ENCODE data around the gene HEATR3. TPM values are rescaled to one million over a fixed set of nuclear protein-coding genes. Genes with fewer than 3 reads are reported as not detected.
A peak's percentile ranks its signal among the peaks of the same experiment; 100 is the strongest.

HEATR3 gene
- total and polyA plus RNA-seq, 2 donors (not counting 1 experiment from before 2014, with no cell fraction given) = 18.0 to 21.0 TPM

DNA sequence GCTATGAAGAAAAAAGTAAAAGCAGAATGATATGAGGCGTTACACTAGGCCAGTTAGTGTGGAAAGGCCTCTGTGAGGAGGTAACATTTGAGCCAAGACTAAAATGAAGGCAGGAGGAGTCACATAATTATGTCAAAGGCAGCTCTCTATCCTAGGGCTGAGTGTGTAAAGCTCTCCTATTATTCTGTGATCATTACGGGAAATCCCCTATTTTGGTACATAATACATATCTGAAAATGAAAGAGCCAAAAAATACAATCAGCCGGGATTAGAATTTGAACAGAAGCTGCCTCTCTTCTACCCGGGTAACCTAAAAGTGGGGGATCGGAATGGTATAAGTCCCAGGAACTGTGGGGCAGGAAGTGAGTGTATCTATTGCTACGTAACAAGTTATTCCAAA is 27.1 kb downstream of the HEATR3 start:
- Mint-ChIP-seq H3K27me3 (no peaks in the 10 kb centered on the region), H3K27ac (no peak overlapping the region), H3K4me3 (no peak overlapping the region), H3K4me1 (no peaks in the 10 kb centered on the region), H3K9me3 (ENCODE audit: insufficient read depth) (no peaks in the 10 kb centered on the region)
- TF ChIP-seq, protein P1, sequence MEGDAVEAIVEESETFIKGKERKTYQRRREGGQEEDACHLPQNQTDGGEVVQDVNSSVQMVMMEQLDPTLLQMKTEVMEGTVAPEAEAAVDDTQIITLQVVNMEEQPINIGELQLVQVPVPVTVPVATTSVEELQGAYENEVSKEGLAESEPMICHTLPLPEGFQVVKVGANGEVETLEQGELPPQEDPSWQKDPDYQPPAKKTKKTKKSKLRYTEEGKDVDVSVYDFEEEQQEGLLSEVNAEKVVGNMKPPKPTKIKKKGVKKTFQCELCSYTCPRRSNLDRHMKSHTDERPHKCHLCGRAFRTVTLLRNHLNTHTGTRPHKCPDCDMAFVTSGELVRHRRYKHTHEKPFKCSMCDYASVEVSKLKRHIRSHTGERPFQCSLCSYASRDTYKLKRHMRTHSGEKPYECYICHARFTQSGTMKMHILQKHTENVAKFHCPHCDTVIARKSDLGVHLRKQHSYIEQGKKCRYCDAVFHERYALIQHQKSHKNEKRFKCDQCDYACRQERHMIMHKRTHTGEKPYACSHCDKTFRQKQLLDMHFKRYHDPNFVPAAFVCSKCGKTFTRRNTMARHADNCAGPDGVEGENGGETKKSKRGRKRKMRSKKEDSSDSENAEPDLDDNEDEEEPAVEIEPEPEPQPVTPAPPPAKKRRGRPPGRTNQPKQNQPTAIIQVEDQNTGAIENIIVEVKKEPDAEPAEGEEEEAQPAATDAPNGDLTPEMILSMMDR (IDR thresholded peaks at IDR 0.05) = no peak
- no peak for TF ChIP-seq EZH2 (IDR thresholded peaks at IDR 0.05; ENCODE audit: borderline replicate concordance, insufficient read depth, low read depth, low read length, poor library complexity, severe bottlenecking)
- Histone ChIP-seq H3K36me3 (replicated peaks in 1 of 2; ENCODE audit: control extremely low read depth in 1 of 2, control insufficient read depth in 1 of 2, extremely low read depth in 1 of 2, insufficient read depth in 2 of 2, low read length in 1 of 2) (peaks cover 0 to 13% of the 10 kb centered on the region in 2 experiments), H2AFZ (ENCODE audit: insufficient read depth, low read depth, low read length, poor library complexity, severe bottlenecking) (no peak overlapping the region), H3K27ac (ENCODE audit: low read length in 2 of 2) (no peak overlapping the region), H3K79me2 (ENCODE audit: control insufficient read depth, insufficient read depth, low read length) (no peaks in the 10 kb centered on the region), H3K4me1 (ENCODE audit: control insufficient read depth in 2 of 2, insufficient read depth in 2 of 2, low read length in 2 of 2) (no peaks in the 10 kb centered on the region), H3K27me3 (replicated peaks in 1 of 4; ENCODE audit: control extremely low read depth in 1 of 4, control insufficient read depth in 3 of 4, insufficient read depth in 4 of 4, low read length in 3 of 4) (no peaks in the 10 kb centered on the region), H3K4me2 (replicated peaks; ENCODE audit: low read depth, low read length, poor library complexity, severe bottlenecking) (no peak overlapping the region), H3K9ac (ENCODE audit: low read length) (no peak overlapping the region), H4K20me1 (ENCODE audit: control insufficient read depth, insufficient read depth, low read length, poor library complexity, severe bottlenecking) (no peaks in the 10 kb centered on the region), H3K9me3 (ENCODE audit: control extremely low read depth in 1 of 3, control insufficient read depth in 2 of 3, insufficient read depth in 1 of 3, low read length in 2 of 3) (no peaks in the 10 kb centered on the region), H3K4me3 (ENCODE audit: control extremely low read depth in 1 of 5, extremely low read depth in 1 of 5, insufficient read depth in 1 of 5, low read depth in 2 of 5, low read length in 4 of 5) (no peak overlapping the region)
- intact Hi-C loops (cut with micrococcal nuclease) = no loop called here
- ChIA-PET CTCF (no interaction called here), POLR2A (no interaction called here)
- WGBS (ENCODE audit: insufficient coverage) = 100% methylated on average over 1 of the region's 6 CpGs
- ATAC-seq (ENCODE audit: low read depth) (no peak), DNase-seq (no peak)

GRCh38 chr16:50093607-50094539 is 28.1 kb downstream of the HEATR3 start:
- Mint-ChIP-seq H3K4me1 (no peaks in the 10 kb centered on the region), H3K4me3 (no peak overlapping the region)
- CTCF ChIA-PET = no interaction called here

More at GRCh38 chr16:50093607-50094539, 28.1 kb downstream of the HEATR3 start:
- Histone ChIP-seq H2AFZ (ENCODE audit: insufficient read depth, low read depth, low read length, poor library complexity, severe bottlenecking) (no peak overlapping the region), H3K9ac (ENCODE audit: low read length) (no peak overlapping the region), H3K79me2 (ENCODE audit: control insufficient read depth, insufficient read depth, low read length) (no peaks in the 10 kb centered on the region), H3K27me3 (replicated peaks in 1 of 4; ENCODE audit: control extremely low read depth in 1 of 4, control insufficient read depth in 3 of 4, insufficient read depth in 4 of 4, low read length in 3 of 4) (no peaks in the 10 kb centered on the region), H4K20me1 (ENCODE audit: control insufficient read depth, insufficient read depth, low read length, poor library complexity, severe bottlenecking) (no peaks in the 10 kb centered on the region), H3K4me2 (replicated peaks; ENCODE audit: low read depth, low read length, poor library complexity, severe bottlenecking) (no peak overlapping the region), H3K4me1 (ENCODE audit: control insufficient read depth in 2 of 2, insufficient read depth in 2 of 2, low read length in 2 of 2) (no peaks in the 10 kb centered on the region), H3K36me3 (replicated peaks in 1 of 2; ENCODE audit: control extremely low read depth in 1 of 2, control insufficient read depth in 1 of 2, extremely low read depth in 1 of 2, insufficient read depth in 2 of 2, low read length in 1 of 2) (peaks cover 0 to 7% of the 10 kb centered on the region in 2 experiments), H3K4me3 (ENCODE audit: control extremely low read depth in 1 of 5, extremely low read depth in 1 of 5, insufficient read depth in 1 of 5, low read depth in 2 of 5, low read length in 4 of 5) (no peak overlapping the region), H3K27ac (ENCODE audit: low read length in 2 of 2) (no peak overlapping the region), H3K9me3 (ENCODE audit: control extremely low read depth in 1 of 3, control insufficient read depth in 2 of 3, insufficient read depth in 1 of 3, low read length in 2 of 3) (no peaks in the 10 kb centered on the region)
- ATAC-seq (ENCODE audit: low read depth) (no peak), DNase-seq (peak; percentile 5)
- WGBS (ENCODE audit: insufficient coverage) = 87% methylated on average over 9 of the region's 12 CpGs
- Mint-ChIP-seq H3K27ac (no peak overlapping the region), H3K9me3 (ENCODE audit: insufficient read depth) (no peaks in the 10 kb centered on the region), H3K27me3 (no peaks in the 10 kb centered on the region)
- intact Hi-C loops (cut with micrococcal nuclease) = no loop called here
- POLR2A ChIA-PET = no interaction called here
- TF ChIP-seq EZH2 (IDR thresholded peaks at IDR 0.05; ENCODE audit: borderline replicate concordance, insufficient read depth, low read depth, low read length, poor library complexity, severe bottlenecking) = no peak
- TF ChIP-seq, protein P1 (IDR thresholded peaks at IDR 0.05) = no peak
